Mesothelial cell of epicardium (in vitro differentiated cells): ENCODE data around the gene DAGLA. TPM values are rescaled to one million over a fixed set of nuclear protein-coding genes. Genes with fewer than 3 reads are reported as not detected.

Experiments
- DNase-seq, 2 experiments: peaks; one replicate each; pipeline ENCODE4 v3.0.0; 2021; ENCODE audit warnings: low spot score in 2 of 2; ENCODE audit not compliant: unreplicated experiment in 2 of 2
- H3K27ac Mint-ChIP-seq: 2 replicates; pipeline ENCODE4 v1.8.0; 2021; ENCODE audit warnings: mixed read lengths
- H3K27me3 Mint-ChIP-seq: 2 replicates; pipeline ENCODE4 v1.8.0; 2021; ENCODE audit warnings: low read depth, mixed read lengths
- H3K36me3 Mint-ChIP-seq: 2 replicates; pipeline ENCODE4 v1.8.0; 2021; ENCODE audit warnings: mixed read lengths
- H3K4me1 Mint-ChIP-seq: 2 replicates; pipeline ENCODE4 v1.8.0; 2021; ENCODE audit warnings: mixed read lengths
- H3K4me3 Mint-ChIP-seq: 2 replicates; pipeline ENCODE4 v1.8.0; 2021; ENCODE audit warnings: mild to moderate bottlenecking, moderate library complexity, mixed read lengths
- H3K9me3 Mint-ChIP-seq: 2 replicates; pipeline ENCODE4 v1.8.0; 2021; ENCODE audit warnings: mixed read lengths
- CTCF ChIP-seq: fragments of 200-600 bp; sonication (generic); IDR thresholded peaks from one replicate; pipeline ENCODE4 v1.5.0; 2021; ENCODE audit warnings: antibody characterized with exemption; ENCODE audit not compliant: unreplicated experiment
- total RNA-seq: library from RNA; stranded (reverse); gene quantifications from 3 replicates; pipeline ENCODE4 v1.2.1, GENCODE V29; 2021

The DAGLA gene
- total RNA-seq: 7.1 to 8.1 TPM (median 8.1 TPM) in 3 replicates

GRCh38 chr11:61679893-61680621 lies at the start of gene DAGLA:
Gene DAGLA (plus strand): TSS chr11:61680391. CDS start chr11:61720156, 39,765 bp downstream.
- Mint-ChIP-seq H3K27ac (peak within 1 kb of the TSS; percentile 57), H3K4me1 (peaks cover 18% of the 10 kb centered on the region), H3K27me3 (peaks cover 20% of the 10 kb centered on the region), H3K4me3 (peak within 1 kb of the TSS; percentile 61), H3K9me3 (no peaks in the 10 kb centered on the region), H3K36me3 (no peaks in the 10 kb centered on the region)
- TF ChIP-seq CTCF: peak; percentile 92
- DNase-seq: peak; percentile 69 to 91

GRCh38 chr11:61632096-61632495 lies 48.1 kb upstream of the DAGLA start:
- TF ChIP-seq CTCF: no peak
- no peaks in the 10 kb centered on the region for H3K27me3 Mint-ChIP-seq
- H3K36me3 Mint-ChIP-seq: no peaks in the 10 kb centered on the region
- no peak overlapping the region for H3K27ac Mint-ChIP-seq
- H3K4me1 Mint-ChIP-seq: peaks cover 36% of the 10 kb centered on the region
- no peak overlapping the region for H3K4me3 Mint-ChIP-seq
- no peaks in the 10 kb centered on the region for H3K9me3 Mint-ChIP-seq
- no peak for DNase-seq

- no peak for DNase-seq
- TF ChIP-seq CTCF: no peak
- no peak overlapping the region for H3K27ac Mint-ChIP-seq
- no peaks in the 10 kb centered on the region for H3K9me3 Mint-ChIP-seq
- no peaks in the 10 kb centered on the region for H3K27me3 Mint-ChIP-seq
- no peak overlapping the region for H3K4me3 Mint-ChIP-seq
- peaks cover 6% of the 10 kb centered on the region for H3K4me1 Mint-ChIP-seq
- no peaks in the 10 kb centered on the region for H3K36me3 Mint-ChIP-seq
Observed at GRCh38 chr11:61635304-61635703, 44.9 kb upstream of the DAGLA start.

- Mint-ChIP-seq H3K4me3 (no peak overlapping the region), H3K27ac (no peak overlapping the region), H3K4me1 (peaks cover 2% of the 10 kb centered on the region), H3K36me3 (no peaks in the 10 kb centered on the region), H3K9me3 (no peaks in the 10 kb centered on the region), H3K27me3 (no peaks in the 10 kb centered on the region)
- no peak for TF ChIP-seq CTCF
- DNase-seq: no peak
Observed at GRCh38 chr11:61635787-61636186, 44.4 kb upstream of the DAGLA start.

- Mint-ChIP-seq H3K36me3 (no peaks in the 10 kb centered on the region), H3K9me3 (no peaks in the 10 kb centered on the region), H3K27me3 (no peaks in the 10 kb centered on the region), H3K4me1 (no peaks in the 10 kb centered on the region), H3K27ac (no peak overlapping the region), H3K4me3 (no peak overlapping the region)
- TF ChIP-seq CTCF: no peak
- DNase-seq: no peak
Observed at GRCh38 chr11:61636676-61637075, 43.5 kb upstream of the DAGLA start.
